ENCODE data around the gene FAM168A.

DNA sequence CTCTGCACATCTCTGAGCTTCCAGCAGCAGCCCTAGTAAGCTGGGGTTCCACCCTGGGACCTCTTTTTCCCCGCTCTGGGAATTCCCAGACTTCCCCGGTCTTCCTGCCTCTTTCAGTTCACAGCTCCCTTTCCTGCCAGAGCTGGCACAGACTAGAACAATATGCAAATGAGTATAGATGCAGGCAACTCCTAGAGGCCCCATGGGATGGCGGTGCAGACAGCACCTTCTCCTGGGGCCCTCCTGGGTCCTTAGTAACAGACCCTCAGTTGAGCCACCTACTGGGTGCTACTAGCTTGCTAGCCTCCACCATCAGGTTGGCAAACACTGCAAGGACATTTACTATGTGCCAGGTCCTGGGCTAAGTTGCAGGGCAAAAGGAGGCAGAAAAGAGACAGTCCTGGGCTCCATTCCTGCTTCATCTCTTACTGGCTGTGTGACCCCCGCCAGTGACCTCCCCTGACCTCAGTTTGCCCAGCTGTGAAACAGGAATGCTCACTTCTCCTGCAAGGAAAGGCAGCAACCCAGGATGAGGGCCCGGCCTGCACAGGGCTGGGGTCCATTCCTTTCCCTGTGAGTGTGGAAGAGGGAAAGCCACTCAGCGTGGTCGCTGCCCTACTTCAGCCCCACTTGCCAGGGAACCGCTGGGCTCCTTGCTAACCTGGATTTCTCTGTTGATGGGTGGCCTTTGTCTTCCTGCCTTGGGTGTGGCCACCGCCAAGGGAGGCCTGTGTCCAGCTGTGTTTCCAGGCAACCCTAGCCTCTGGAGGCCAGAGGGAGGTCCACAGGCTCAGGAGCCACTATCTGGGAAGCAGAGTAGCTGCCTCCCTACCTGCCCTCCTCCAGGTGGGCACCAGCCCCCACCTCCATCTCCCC is 214.4 kb downstream of the FAM168A start:
- TF ChIP-seq, protein P1, sequence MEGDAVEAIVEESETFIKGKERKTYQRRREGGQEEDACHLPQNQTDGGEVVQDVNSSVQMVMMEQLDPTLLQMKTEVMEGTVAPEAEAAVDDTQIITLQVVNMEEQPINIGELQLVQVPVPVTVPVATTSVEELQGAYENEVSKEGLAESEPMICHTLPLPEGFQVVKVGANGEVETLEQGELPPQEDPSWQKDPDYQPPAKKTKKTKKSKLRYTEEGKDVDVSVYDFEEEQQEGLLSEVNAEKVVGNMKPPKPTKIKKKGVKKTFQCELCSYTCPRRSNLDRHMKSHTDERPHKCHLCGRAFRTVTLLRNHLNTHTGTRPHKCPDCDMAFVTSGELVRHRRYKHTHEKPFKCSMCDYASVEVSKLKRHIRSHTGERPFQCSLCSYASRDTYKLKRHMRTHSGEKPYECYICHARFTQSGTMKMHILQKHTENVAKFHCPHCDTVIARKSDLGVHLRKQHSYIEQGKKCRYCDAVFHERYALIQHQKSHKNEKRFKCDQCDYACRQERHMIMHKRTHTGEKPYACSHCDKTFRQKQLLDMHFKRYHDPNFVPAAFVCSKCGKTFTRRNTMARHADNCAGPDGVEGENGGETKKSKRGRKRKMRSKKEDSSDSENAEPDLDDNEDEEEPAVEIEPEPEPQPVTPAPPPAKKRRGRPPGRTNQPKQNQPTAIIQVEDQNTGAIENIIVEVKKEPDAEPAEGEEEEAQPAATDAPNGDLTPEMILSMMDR (conservative IDR thresholded peaks at IDR 0.05 in 1 of 2, IDR thresholded peaks at IDR 0.05 in 1 of 2; ENCODE audit: extremely low read depth in 1 of 2, insufficient read depth in 1 of 2, low read depth in 1 of 2, low read length in 2 of 2): no peak
- no peak for TF ChIP-seq EZH2 (IDR thresholded peaks at IDR 0.05; ENCODE audit: borderline replicate concordance, low read length)

All from mammary epithelial cell (primary cell).